Sigmoid colon (tissue), 7 donors: ENCODE data around the gene CNTD1. TPM values are rescaled to one million over a fixed set of nuclear protein-coding genes. Genes with fewer than 3 reads are reported as not detected.

Experiments
- DNase-seq: peaks from one replicate; pipeline ENCODE4 v3.0.0-alpha.2; 2019
- H3K27ac ChIP-seq, 4 donors: fragments of 200-600 bp; sonication (generic); one replicate each; pipeline ENCODE4 v1.5.1; 2016 to 2019; ENCODE audit warnings: mild to moderate bottlenecking in 1 of 4
- H3K27me3 ChIP-seq, 3 donors: fragments of 200-600 bp; sonication (generic); one replicate each; pipeline ENCODE4 v1.5.1; 2019; ENCODE audit warnings: mild to moderate bottlenecking in 1 of 3
- H3K36me3 ChIP-seq, 4 donors: fragments of 200-600 bp; sonication (generic); one replicate each; pipeline ENCODE4 v1.5.1; 2016 to 2019
- H3K4me1 ChIP-seq, 4 donors: fragments of 200-600 bp; sonication (generic); one replicate each; pipeline ENCODE4 v1.5.1; 2017 to 2019
- H3K4me3 ChIP-seq, 4 donors: fragments of 200-600 bp; sonication (generic); one replicate each; pipeline ENCODE4 v1.5.1; 2017 to 2019; ENCODE audit warnings: mild to moderate bottlenecking in 2 of 4, moderate library complexity in 1 of 4
- H3K9me3 ChIP-seq, 4 donors: fragments of 200-600 bp in 3 of 4; sonication (generic) in 3 of 4; one replicate each; pipeline versions ENCODE4 v1.5.1 to v1.6.1; 2013 to 2019
- CTCF ChIP-seq, 4 experiments: fragments of 450-650 bp in 3 of 4; fragments of 200-600 bp in 1 of 4; IDR thresholded peaks; one replicate each; pipeline ENCODE4 v1.5.1; 2016 to 2019; ENCODE audit warnings: antibody characterized with exemption in 4 of 4, mild to moderate bottlenecking in 3 of 4, moderate library complexity in 2 of 4
- EP300 ChIP-seq, 4 donors: sonication (generic); formaldehyde crosslinking; IDR thresholded peaks; one replicate each; pipeline ENCODE4 v1.6.1; 2017; ENCODE audit warnings: antibody characterized with exemption in 4 of 4
- POLR2A ChIP-seq, 2 donors: fragments of 450-650 bp; IDR thresholded peaks; one replicate each; pipeline ENCODE4 v1.6.1; 2016; ENCODE audit warnings: antibody characterized with exemption in 2 of 2, mild to moderate bottlenecking in 2 of 2, moderate library complexity in 2 of 2
- POLR2AphosphoS5 ChIP-seq, 4 donors: sonication (generic); formaldehyde crosslinking; IDR thresholded peaks; one replicate each; pipeline ENCODE4 v1.6.1; 2017; ENCODE audit warnings: antibody characterized with exemption in 4 of 4
- WGBS, 2 donors: extraction: QIAGEN DNeasy Blood & Tissue Kit; methylation state at CpG; one replicate each; pipeline ENCODE4 v1.1.7; 2013; 5-methylcytosine and 5-hydroxymethylcytosine counted together
- intact Hi-C: fragments of 100-400 bp; cut with DNase I; formaldehyde crosslinking; loops from one replicate; pipeline ENCODE4 v1.15.1; 2023
- polyA plus RNA-seq, 3 donors: library from polyadenylated mRNA; stranded (reverse); fragments of 200-250 nt; gene quantifications; one replicate each; pipeline ENCODE4 v1.2.3, GENCODE V29; 2013
- total RNA-seq, 4 donors: library from RNA; depleted of rRNA; stranded (reverse); fragments of >200 nt; gene quantifications; one replicate each; pipeline ENCODE4 v1.1.0, GENCODE V29; 2016
- donor health status: healthy with polysubstance abuse.
- donor health status: Bipolar disorder and iron deficiency.
- donor health status: healthy.

Gene CNTD1
- total and polyA plus RNA-seq, 7 donors = 0.33 to 7.2 (median 2.3) TPM; not detected in 3

- no peak for DNase-seq
- no peak overlapping the region for H3K4me3 ChIP-seq
- H3K27ac ChIP-seq = no peak overlapping the region
- peaks cover 0 to 23% (median 20%) of the 10 kb centered on the region in 4 donors for H3K4me1 ChIP-seq
- no peak for TF ChIP-seq CTCF (IDR thresholded peaks at IDR 0.05)
- no peak for TF ChIP-seq POLR2A (IDR thresholded peaks at IDR 0.05)
- TF ChIP-seq POLR2AphosphoS5 (IDR thresholded peaks at IDR 0.05) = no peak
- no peak for TF ChIP-seq EP300 (IDR thresholded peaks at IDR 0.05)
- H3K27me3 ChIP-seq = no peaks in the 10 kb centered on the region
- WGBS, 2 donors = 33 to 77% methylated on average over 3 of the region's 3 CpGs
- H3K36me3 ChIP-seq = peaks cover 6 to 28% (median 17%) of the 10 kb centered on the region in 4 donors
- intact Hi-C loops = no loop called here
- no peaks in the 10 kb centered on the region for H3K9me3 ChIP-seq
Measured at GRCh38 chr17:42848093-42848492, 49.4 kb downstream of the CNTD1 start.

- TF ChIP-seq CTCF (IDR thresholded peaks at IDR 0.05) (no peak), POLR2A (IDR thresholded peaks at IDR 0.05) (no peak), EP300 (IDR thresholded peaks at IDR 0.05) (no peak), POLR2AphosphoS5 (IDR thresholded peaks at IDR 0.05) (no peak)
Measured at GRCh38 chr17:42849031-42849430, 50.4 kb downstream of the CNTD1 start.

GRCh38 chr17:42849451-42850181 is 51.0 kb downstream of the CNTD1 start:
- no peaks in the 10 kb centered on the region for H3K9me3 ChIP-seq
- H3K27me3 ChIP-seq = no peaks in the 10 kb centered on the region
- peak overlapping the region in 3 of 4 donors; percentile 57 to 70 (median 64) for H3K4me3 ChIP-seq
- H3K4me1 ChIP-seq = peaks cover 0 to 36% (median 31%) of the 10 kb centered on the region in 4 donors
- DNase-seq = no peak
- WGBS, 2 donors = 43 to 72% methylated on average over 8 of the region's 8 CpGs
- H3K27ac ChIP-seq = peak overlapping the region in 3 of 4 donors; percentile 86 to 94 (median 94)
- intact Hi-C loops = no loop called here
- H3K36me3 ChIP-seq = peaks cover 4 to 21% (median 10%) of the 10 kb centered on the region in 4 donors
- peak in 2 of 4 donors; percentile 9 to 11 for TF ChIP-seq POLR2AphosphoS5 (IDR thresholded peaks at IDR 0.05)
- TF ChIP-seq EP300 (IDR thresholded peaks at IDR 0.05) = no peak

More at GRCh38 chr17:42849031-42849430, 50.4 kb downstream of the CNTD1 start:
- H3K27me3 ChIP-seq = no peaks in the 10 kb centered on the region
- no peak overlapping the region for H3K4me3 ChIP-seq
- peak overlapping the region in 3 of 4 donors; percentile 86 to 94 (median 94) for H3K27ac ChIP-seq
- WGBS, 2 donors = 88 to 93% methylated on average over 9 of the region's 9 CpGs
- intact Hi-C loops = no loop called here
- H3K4me1 ChIP-seq = peaks cover 0 to 31% (median 26%) of the 10 kb centered on the region in 4 donors
- peaks cover 6 to 22% (median 12%) of the 10 kb centered on the region in 4 donors for H3K36me3 ChIP-seq
- H3K9me3 ChIP-seq = no peaks in the 10 kb centered on the region
- no peak for DNase-seq

- Histone ChIP-seq H3K36me3 (peaks cover 0 to 20% (median under 1%) of the 10 kb centered on the region in 4 donors), H3K9me3 (no peaks in the 10 kb centered on the region), H3K4me1 (peaks cover 0 to 50% (median 45%) of the 10 kb centered on the region in 4 donors), H3K4me3 (peak within 1 kb of the TSS; percentile 53 to 70 (median 60)), H3K27ac (peak within 1 kb of the TSS; percentile 82 to 94 (median 90)), H3K27me3 (no peaks in the 10 kb centered on the region)
- WGBS, 2 donors = 27 to 56% methylated on average over 9 of the region's 9 CpGs
- DNase-seq = peak; percentile 89
- TF ChIP-seq POLR2A (IDR thresholded peaks at IDR 0.05) (peak in 1 of 2 donors; percentile 32), EP300 (IDR thresholded peaks at IDR 0.05) (no peak), CTCF (IDR thresholded peaks at IDR 0.05) (no peak), POLR2AphosphoS5 (IDR thresholded peaks at IDR 0.05) (peak; percentile 52 to 71 (median 62))
- intact Hi-C loops = no loop called here
Measured at GRCh38 chr17:42850954-42851353, 52.3 kb downstream of the CNTD1 start, which contains the start of gene AOC3. TSS of gene AOC3 (plus strand) at chr17:42851199. CDS start at chr17:42851344, 145 bp downstream.
